Transverse colon (tissue), 4 donors: ENCODE results near the gene AKAP5. TPM values are rescaled to one million over a fixed set of nuclear protein-coding genes. Genes with fewer than 3 reads are reported as not detected.

Source experiments
- DNase-seq: peaks from one replicate; pipeline ENCODE4 v3.0.0-alpha.2; 2019
- H3K27ac ChIP-seq, 4 donors: fragments of 200-600 bp; sonication (generic); 2 replicates each; pipeline ENCODE4 v1.5.1; 2016 to 2018; ENCODE audit warnings: inconsistent platforms in 4 of 4
- H3K27me3 ChIP-seq: fragments of 200-600 bp; sonication (generic); 2 replicates; pipeline ENCODE4 v1.5.1; 2017; ENCODE audit warnings: inconsistent platforms
- H3K36me3 ChIP-seq, 4 donors: fragments of 200-600 bp; sonication (generic); 2 replicates each; pipeline ENCODE4 v1.5.1; 2017 to 2019; ENCODE audit warnings: inconsistent platforms in 4 of 4
- H3K4me1 ChIP-seq, 4 donors: fragments of 200-600 bp; sonication (generic); 2 replicates each; pipeline ENCODE4 v1.5.1; 2017 to 2020; ENCODE audit warnings: inconsistent platforms in 4 of 4
- H3K4me3 ChIP-seq, 4 donors: fragments of 200-600 bp; sonication (generic); 1 replicate in 1 of 4; 2 replicates in 3 of 4; pipeline versions ENCODE4 v1.5.1 to v1.6.1; 2017 to 2019; ENCODE audit warnings: inconsistent platforms in 4 of 4
- H3K9me3 ChIP-seq, 2 donors: fragments of 200-600 bp; sonication (generic); 2 replicates each; pipeline ENCODE4 v1.5.1; 2017 to 2019; ENCODE audit warnings: inconsistent platforms in 2 of 2
- EP300 ChIP-seq: sonication (generic); formaldehyde crosslinking; IDR thresholded peaks from one replicate; pipeline ENCODE4 v1.6.1; 2017; ENCODE audit warnings: antibody characterized with exemption, low read depth
- POLR2A ChIP-seq: fragments of 450-650 bp; IDR thresholded peaks from one replicate; pipeline ENCODE4 v1.6.1; 2016; ENCODE audit warnings: antibody characterized with exemption, mild to moderate bottlenecking, moderate library complexity
- POLR2AphosphoS5 ChIP-seq, 3 donors: sonication (generic); formaldehyde crosslinking; IDR thresholded peaks; one replicate each; pipeline ENCODE4 v1.6.1; 2016; ENCODE audit warnings: antibody characterized with exemption in 3 of 3
- WGBS, 2 donors: methylation state at CpG; one replicate each; pipeline ENCODE4 v1.1.5; 2018; ENCODE audit warnings: low coverage in 1 of 2; 5-methylcytosine and 5-hydroxymethylcytosine counted together
- in situ Hi-C, 4 donors: fragments of 200-750 bp; cut with MboI; loops; one replicate each; pipeline versions ENCODE4 v1.15.0 to v1.15.1; 2017; ENCODE audit warnings: low sequenced_read_pairs in 3 of 4, low pct_ligation_motif_present in 1 of 4, low pct_unique_long_range_greater_than_20kb in 1 of 4
- intact Hi-C: fragments of 100-400 bp; cut with DNase I; formaldehyde crosslinking; loops from one replicate; pipeline ENCODE4 v1.15.1; 2023; ENCODE audit warnings: low total_unique reads
- total RNA-seq, 4 donors: library from RNA; depleted of rRNA; stranded (reverse); fragments of >200 nt; gene quantifications; one replicate each; pipeline ENCODE4 v1.1.0, GENCODE V29; 2016
- TF ChIP-seq, protein P1 (sequence below), 5 experiments: fragments of 200-600 bp in 3 of 5; fragments of 450-650 bp in 2 of 5; sonication (generic) in 3 of 5; IDR thresholded peaks; 1 replicate in 2 of 5; 2 replicates in 3 of 5; pipeline ENCODE4 v1.5.1; 2016 to 2017; ENCODE audit warnings: antibody characterized with exemption in 5 of 5, inconsistent platforms in 3 of 5, mild to moderate bottlenecking in 2 of 5, moderate library complexity in 1 of 5

Gene AKAP5
- total RNA-seq, 4 donors from 2014 or later, result 1.00 to 5.2 (median 2.1) TPM

DNA sequence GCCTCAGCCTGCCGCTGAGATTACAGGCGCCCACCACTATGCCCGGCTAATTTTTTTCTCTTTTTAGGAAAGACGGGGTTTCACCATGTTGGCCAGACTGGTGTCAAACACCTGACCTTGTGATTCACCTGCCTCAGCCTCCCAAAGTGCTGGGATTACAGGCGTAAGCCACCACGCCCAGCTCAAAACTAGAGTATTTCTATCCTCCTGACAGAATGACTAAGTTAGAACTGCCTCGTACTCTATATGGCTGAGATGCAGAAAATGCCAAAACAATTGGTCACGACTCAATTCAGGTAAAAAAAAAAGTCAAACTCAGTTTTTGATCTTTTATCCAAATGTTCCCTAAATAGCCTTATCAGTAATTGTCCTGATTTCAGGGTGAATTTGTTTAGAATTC is 11.1 kb downstream of the AKAP5 start:
- H3K4me1 ChIP-seq, result no peaks in the 10 kb centered on the region
- no peaks in the 10 kb centered on the region for H3K27me3 ChIP-seq
- 92 to 94% methylated on average over 4 to 8 of the region's 8 CpGs for WGBS, 2 donors
- TF ChIP-seq, protein P1, sequence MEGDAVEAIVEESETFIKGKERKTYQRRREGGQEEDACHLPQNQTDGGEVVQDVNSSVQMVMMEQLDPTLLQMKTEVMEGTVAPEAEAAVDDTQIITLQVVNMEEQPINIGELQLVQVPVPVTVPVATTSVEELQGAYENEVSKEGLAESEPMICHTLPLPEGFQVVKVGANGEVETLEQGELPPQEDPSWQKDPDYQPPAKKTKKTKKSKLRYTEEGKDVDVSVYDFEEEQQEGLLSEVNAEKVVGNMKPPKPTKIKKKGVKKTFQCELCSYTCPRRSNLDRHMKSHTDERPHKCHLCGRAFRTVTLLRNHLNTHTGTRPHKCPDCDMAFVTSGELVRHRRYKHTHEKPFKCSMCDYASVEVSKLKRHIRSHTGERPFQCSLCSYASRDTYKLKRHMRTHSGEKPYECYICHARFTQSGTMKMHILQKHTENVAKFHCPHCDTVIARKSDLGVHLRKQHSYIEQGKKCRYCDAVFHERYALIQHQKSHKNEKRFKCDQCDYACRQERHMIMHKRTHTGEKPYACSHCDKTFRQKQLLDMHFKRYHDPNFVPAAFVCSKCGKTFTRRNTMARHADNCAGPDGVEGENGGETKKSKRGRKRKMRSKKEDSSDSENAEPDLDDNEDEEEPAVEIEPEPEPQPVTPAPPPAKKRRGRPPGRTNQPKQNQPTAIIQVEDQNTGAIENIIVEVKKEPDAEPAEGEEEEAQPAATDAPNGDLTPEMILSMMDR (IDR thresholded peaks at IDR 0.05), result no peak
- no peak for TF ChIP-seq EP300
- TF ChIP-seq POLR2AphosphoS5 (IDR thresholded peaks at IDR 0.05), result no peak
- no peak for TF ChIP-seq POLR2A
- no peaks in the 10 kb centered on the region for H3K9me3 ChIP-seq
- H3K4me3 ChIP-seq, result no peak overlapping the region
- in situ Hi-C loops (loop anchor here in 3 of 4 donors (10.0 to 25.0 kb wide), 2 partner anchors 132 to 139 kb away; no protein-coding TSS in a partner anchor), intact Hi-C loops (no loop called here)
- no peaks in the 10 kb centered on the region for H3K36me3 ChIP-seq
- DNase-seq, result no peak
- no peak overlapping the region for H3K27ac ChIP-seq

DNA sequence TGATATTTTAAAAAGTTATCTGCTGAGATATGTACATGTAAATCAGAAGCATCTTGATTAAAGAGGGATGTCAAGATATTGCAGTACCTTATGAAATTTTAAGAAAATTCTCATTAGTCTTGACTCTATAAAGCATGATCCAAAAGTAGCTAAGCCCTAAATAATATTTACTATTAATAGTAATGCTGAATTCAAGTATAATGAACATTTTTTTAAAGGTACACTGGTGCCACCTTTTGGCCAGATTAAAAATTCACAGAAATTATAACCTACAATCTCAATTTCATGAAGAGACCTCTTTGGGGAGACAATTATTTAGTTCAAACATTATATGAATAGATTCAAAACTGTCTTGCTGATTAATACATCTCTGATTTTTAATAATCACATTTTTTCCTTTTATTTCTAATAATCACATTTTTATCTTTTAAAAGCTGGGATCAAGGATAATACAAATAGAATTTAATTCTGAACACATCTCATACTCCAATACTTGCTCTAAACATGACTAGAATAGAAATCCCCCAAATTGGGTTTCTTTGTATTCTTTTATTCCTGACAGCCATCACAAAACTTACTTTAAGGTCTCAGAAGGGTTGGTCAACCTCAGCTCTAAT is 13.4 kb downstream of the AKAP5 start:
- H3K4me3 ChIP-seq, result no peak overlapping the region
- H3K4me1 ChIP-seq, result no peaks in the 10 kb centered on the region
- no peak for DNase-seq
- no peaks in the 10 kb centered on the region for H3K9me3 ChIP-seq
- TF ChIP-seq, protein P1 (IDR thresholded peaks at IDR 0.05), result peak; percentile 35 to 47 (median 45)
- TF ChIP-seq POLR2AphosphoS5 (IDR thresholded peaks at IDR 0.05), result no peak
- intact Hi-C loops, result no loop called here
- no peaks in the 10 kb centered on the region for H3K27me3 ChIP-seq
- in situ Hi-C loops, result loop anchor here in 3 of 4 donors (10.0 to 25.0 kb wide), 2 partner anchors 134 to 141 kb away; no protein-coding TSS in a partner anchor
- H3K36me3 ChIP-seq, result no peaks in the 10 kb centered on the region
- H3K27ac ChIP-seq, result no peak overlapping the region

DNA sequence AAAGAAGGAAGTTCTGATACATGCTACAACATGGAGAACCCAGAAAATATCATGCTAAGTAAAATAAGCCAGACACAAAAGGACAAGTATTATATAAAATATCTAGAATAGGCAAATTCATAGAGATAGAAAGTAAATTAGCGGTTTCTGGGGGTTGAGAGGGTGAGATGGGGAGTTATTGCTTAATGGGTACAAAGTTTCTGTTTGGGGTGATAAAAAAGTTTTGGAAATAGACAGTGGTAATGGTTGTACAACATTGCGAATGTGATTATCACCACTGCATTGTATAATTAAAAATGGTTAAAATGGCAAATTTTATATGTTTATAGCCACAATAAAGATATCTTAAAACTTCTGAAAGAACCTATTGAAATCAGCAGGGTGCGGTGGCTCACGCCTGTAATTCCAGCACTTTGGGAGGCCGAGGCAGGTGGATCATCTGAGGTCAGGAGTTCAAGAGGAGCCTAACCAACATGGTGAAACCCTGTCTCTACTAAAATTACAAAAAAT is 23.3 kb downstream of the AKAP5 start:
- 41 to 72% methylated on average over 5 of the region's 5 CpGs for WGBS, 2 donors
- in situ Hi-C loops, result loop anchor here in 1 of 4 donors (10.0 to 25.0 kb wide), 2 partner anchors 64 to 151 kb away; no protein-coding TSS in a partner anchor
- H3K27ac ChIP-seq, result no peak overlapping the region
- TF ChIP-seq POLR2AphosphoS5 (IDR thresholded peaks at IDR 0.05), result no peak
- no peak for TF ChIP-seq POLR2A
- TF ChIP-seq EP300, result no peak
- TF ChIP-seq, protein P1 (IDR thresholded peaks at IDR 0.05), result no peak
- no peaks in the 10 kb centered on the region for H3K9me3 ChIP-seq
- peaks cover 0 to 8% (median 0%) of the 10 kb centered on the region in 4 donors for H3K4me1 ChIP-seq
- intact Hi-C loops, result loop anchor here (10.0 kb wide), 1 partner anchor 144 kb away; no protein-coding TSS in a partner anchor
- no peak overlapping the region for H3K4me3 ChIP-seq
- DNase-seq, result peak; percentile 41
- H3K27me3 ChIP-seq, result no peaks in the 10 kb centered on the region
- peaks cover 0 to 13% (median 5%) of the 10 kb centered on the region in 4 donors for H3K36me3 ChIP-seq

DNA sequence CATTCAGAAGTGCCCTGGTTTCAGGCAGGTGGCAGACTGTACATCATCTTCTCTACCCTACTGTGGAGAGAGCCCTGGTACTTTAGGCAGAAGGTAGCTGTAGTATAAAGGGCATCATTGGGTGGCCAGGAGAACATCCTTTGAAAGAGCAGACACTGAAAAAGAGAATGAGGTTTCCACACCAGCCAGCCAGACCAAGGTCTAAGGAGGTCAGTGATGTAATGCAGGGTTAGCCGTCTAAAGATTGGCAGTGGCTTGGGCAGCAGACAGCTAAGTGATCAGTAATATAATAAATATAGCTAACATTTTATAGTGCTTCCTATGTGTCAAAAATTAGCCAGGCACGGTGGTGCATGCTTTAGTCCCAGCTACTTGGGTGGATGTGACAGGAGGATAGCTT is 26.3 kb downstream of the AKAP5 start:
- intact Hi-C loops, result no loop called here
- Histone ChIP-seq H3K9me3 (no peaks in the 10 kb centered on the region), H3K36me3 (peaks cover 0 to 11% (median 5%) of the 10 kb centered on the region in 4 donors), H3K27ac (no peak overlapping the region), H3K4me1 (peaks cover 0 to 8% (median 0%) of the 10 kb centered on the region in 4 donors), H3K4me3 (no peak overlapping the region), H3K27me3 (no peaks in the 10 kb centered on the region)
- in situ Hi-C loops, result loop anchor here in 1 of 4 donors (25.0 kb wide), 1 partner anchor 154 kb away; no protein-coding TSS in a partner anchor
- TF ChIP-seq POLR2A, result no peak
- TF ChIP-seq EP300, result no peak
- TF ChIP-seq, protein P1 (IDR thresholded peaks at IDR 0.05), result no peak
- TF ChIP-seq POLR2AphosphoS5 (IDR thresholded peaks at IDR 0.05), result no peak
- 88 to 89% methylated on average over 2 of the region's 2 CpGs for WGBS, 2 donors
- no peak for DNase-seq
